ENCODE measurements around the gene CES3.
"Not testable (repeated sequence)": the region's sequence is repeated elsewhere in the genome, so short reads cannot be mapped to it uniquely, and the experiment has no call there.

Gene CES3

DNA sequence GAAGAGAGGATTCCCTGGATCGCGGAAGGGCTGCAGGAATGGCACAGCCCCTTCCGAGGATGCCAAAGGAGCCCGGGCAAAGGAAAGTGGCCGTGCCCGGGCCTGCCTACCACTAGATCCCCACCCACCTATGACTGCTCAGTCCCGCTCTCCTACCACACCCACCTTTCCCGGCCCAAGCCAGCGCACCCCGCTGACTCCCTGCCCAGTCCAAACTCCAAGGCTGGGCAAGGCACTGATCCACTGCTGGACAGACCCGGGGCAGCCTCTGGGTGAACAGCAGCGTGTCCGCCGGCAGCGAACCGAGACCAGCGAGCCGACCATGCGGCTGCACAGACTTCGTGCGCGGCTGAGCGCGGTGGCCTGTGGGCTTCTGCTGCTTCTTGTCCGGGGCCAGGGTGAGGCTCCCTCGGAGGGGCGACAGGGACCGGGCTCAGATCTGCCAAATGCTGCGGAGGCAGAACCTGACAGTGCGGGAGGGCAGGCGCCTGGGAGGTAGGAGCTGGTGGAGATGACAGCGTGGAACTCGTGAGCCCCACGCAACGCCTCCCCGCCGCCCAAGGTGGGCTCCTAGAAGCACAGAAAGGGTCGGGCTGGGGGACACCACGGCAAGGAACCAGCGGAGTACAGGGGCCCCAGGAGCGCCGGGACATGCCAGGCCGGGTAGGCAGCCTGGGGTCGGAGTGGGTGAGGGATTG lies 25.6 kb upstream of the CES3 start, which contains the start of gene CES2:
Gene CES2 (plus strand): TSS at position 203 of the 698 bp plus-strand sequence. CDS start 120 bp downstream, at position 323.
- Mint-ChIP-seq H3K9me3 (no peaks in the 10 kb centered on the region), H3K27ac (peak within 1 kb of the TSS; percentile 99), H3K4me1 (peaks cover 61% of the 10 kb centered on the region), H3K36me3 (peaks cover 80% of the 10 kb centered on the region), H3K4me3 (peak within 1 kb of the TSS; percentile 99)
- ATAC-seq (no peak), DNase-seq (ENCODE audit: low spot score in 2 of 2) (no peak)

DNA sequence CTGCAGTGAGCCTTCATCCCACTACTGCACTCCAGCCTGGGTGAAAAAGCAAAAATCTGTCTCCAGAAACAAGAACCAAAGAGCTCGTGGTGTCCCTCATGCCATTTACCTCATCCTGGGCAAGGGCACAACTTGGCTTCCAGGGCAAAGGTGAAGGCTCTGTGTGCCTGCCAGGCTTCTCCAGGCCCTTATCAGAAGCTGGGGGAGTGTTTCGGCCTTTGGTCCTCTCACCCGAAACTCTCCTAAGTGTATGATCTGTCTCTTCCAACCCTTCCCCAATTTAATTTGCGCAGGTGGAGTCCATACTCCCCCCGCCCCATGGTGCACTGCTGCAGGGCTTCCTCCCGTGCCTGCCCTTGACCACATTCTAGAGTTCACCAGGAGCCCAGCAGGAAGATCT lies 24.6 kb upstream of the CES3 start:
- no peak for ATAC-seq
- peaks cover 84% of the 10 kb centered on the region for H3K36me3 Mint-ChIP-seq

DNA sequence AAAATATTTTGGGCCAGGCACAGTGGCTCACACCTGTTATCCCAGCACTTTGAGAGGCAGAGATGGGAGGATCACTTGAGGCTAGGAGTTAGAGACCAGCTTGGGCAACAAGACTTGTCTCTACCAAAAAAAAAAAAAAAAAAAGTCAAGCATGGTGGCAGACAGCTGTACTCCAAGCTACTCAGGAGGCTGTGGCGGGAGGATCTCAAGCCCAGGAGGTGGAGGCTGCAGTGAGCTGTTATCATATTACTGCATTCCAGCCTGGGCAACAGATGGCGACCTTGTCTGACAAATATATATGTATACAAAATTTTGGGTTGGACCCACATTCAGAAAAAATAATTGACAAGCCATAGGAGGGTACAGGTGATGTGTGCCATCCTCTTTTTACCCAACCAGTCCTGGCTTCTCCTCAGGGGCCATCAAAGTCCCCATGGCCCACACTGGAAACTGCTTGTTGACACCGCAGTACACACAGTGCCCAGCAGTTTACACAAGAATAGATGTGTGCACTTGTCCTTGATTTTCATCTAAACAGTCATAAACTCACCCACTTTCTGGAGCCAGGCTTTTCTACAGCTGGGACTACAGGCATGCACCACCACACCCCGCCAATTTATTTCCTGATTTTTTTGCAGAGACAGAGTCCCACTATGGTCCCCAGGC lies 24.0 kb upstream of the CES3 start:
- no peak for ATAC-seq
- no peaks in the 10 kb centered on the region for H3K9me3 Mint-ChIP-seq
- peaks cover 56% of the 10 kb centered on the region for H3K4me1 Mint-ChIP-seq
- H3K4me3 Mint-ChIP-seq: peak overlapping the region; percentile 99
- no peak for DNase-seq (ENCODE audit: low spot score in 2 of 2)
- peak overlapping the region; percentile 99 for H3K27ac Mint-ChIP-seq
- H3K36me3 Mint-ChIP-seq: peaks cover 84% of the 10 kb centered on the region

More for the DNA sequence above, 24.6 kb upstream of the CES3 start:
- H3K4me1 Mint-ChIP-seq: peaks cover 61% of the 10 kb centered on the region
- peak overlapping the region; percentile 99 for H3K4me3 Mint-ChIP-seq
- no peak for DNase-seq (ENCODE audit: low spot score in 2 of 2)
- H3K27ac Mint-ChIP-seq: peak overlapping the region; percentile 99
- H3K9me3 Mint-ChIP-seq: no peaks in the 10 kb centered on the region

DNA sequence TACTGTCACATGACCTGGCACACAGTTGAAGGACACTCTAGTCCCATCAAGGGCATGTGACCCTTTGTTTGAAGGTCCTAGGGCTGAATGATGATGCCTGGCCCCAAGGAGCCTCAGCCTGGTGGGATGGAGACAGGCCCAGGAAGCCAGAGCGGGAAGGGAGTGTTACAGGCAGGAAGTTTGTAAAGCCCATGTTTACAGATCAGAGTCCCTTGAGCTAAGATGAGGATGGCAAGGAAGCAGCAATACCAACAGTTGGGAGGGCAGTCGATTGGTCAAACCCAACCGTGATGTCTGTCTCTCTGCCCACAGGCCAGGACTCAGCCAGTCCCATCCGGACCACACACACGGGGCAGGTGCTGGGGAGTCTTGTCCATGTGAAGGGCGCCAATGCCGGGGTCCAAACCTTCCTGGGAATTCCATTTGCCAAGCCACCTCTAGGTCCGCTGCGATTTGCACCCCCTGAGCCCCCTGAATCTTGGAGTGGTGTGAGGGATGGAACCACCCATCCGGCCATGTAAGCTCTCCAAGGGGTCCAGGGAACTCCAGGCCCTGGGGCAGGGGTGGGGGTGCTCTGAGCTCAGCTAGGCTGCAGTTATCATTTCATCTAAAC lies 23.2 kb upstream of the CES3 start:
- DNase-seq (ENCODE audit: low spot score in 2 of 2): no peak
- ATAC-seq: no peak
- Mint-ChIP-seq H3K27ac (peak overlapping the region; percentile 70), H3K36me3 (peaks cover 84% of the 10 kb centered on the region), H3K9me3 (no peaks in the 10 kb centered on the region), H3K4me1 (peaks cover 48% of the 10 kb centered on the region), H3K4me3 (no peak overlapping the region)

DNA sequence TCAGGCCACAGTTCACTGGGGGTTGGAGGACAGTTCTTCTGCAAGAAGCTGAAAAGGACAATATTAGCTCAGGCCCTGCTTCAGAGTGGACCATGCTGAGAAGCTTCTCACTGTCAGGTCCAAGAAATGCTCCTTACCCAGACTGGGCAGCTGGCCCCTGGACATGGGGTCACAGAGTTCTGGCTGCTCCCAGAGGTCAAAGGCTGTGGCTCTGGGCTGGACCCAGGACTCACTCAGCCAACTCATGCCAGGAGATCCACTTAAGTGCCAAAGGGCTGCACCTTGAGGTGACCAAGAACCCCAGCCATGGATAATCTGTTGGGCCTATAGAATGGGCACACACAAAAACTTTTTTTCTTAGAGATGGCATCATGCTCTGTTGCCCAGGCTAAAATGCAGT lies 21.7 kb upstream of the CES3 start:
- Mint-ChIP-seq H3K36me3 (peaks cover 77% of the 10 kb centered on the region), H3K4me1 (peaks cover 32% of the 10 kb centered on the region), H3K27ac (no peak overlapping the region), H3K9me3 (no peaks in the 10 kb centered on the region), H3K4me3 (no peak overlapping the region)
- no peak for ATAC-seq
- no peak for DNase-seq (ENCODE audit: low spot score in 2 of 2)

DNA sequence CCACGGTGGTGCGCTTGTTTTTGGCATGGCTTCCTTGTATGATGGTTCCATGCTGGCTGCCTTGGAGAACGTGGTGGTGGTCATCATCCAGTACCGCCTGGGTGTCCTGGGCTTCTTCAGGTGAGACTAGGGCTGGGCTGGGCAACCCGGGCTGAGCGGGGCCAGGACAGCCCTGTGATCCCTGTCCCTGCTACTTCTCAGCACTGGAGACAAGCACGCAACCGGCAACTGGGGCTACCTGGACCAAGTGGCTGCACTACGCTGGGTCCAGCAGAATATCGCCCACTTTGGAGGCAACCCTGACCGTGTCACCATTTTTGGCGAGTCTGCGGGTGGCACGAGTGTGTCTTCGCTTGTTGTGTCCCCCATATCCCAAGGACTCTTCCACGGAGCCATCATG lies 20.8 kb upstream of the CES3 start:
- peaks cover 69% of the 10 kb centered on the region for H3K36me3 Mint-ChIP-seq
- no peak for ATAC-seq

DNA sequence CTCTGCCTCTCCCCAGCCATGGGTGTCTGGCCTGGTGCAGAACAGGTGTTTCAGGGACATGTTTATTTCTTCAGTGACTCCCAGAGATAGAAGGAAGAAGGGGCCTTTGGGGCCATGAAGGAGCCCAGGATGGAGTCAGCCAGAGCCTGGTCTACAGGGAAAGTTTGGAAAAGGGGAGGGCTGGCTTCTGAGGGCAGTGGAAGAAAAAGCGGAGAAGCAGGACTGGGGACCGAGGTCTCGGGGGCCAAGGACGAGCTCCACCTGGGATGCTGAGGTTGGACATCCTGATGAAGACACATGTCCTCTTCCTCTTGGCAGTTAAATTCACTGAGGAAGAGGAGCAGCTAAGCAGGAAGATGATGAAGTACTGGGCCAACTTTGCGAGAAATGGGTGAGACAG lies 18.1 kb upstream of the CES3 start:
- Mint-ChIP-seq H3K27ac (peak overlapping the region; percentile 79), H3K9me3 (no peaks in the 10 kb centered on the region), H3K4me3 (no peak overlapping the region), H3K4me1 (peaks cover 14% of the 10 kb centered on the region), H3K36me3 (peaks cover 52% of the 10 kb centered on the region)
- no peak for ATAC-seq
- DNase-seq (ENCODE audit: low spot score in 2 of 2): no peak

More for the DNA sequence above, 20.8 kb upstream of the CES3 start:
- Mint-ChIP-seq H3K27ac (no peak overlapping the region), H3K9me3 (no peaks in the 10 kb centered on the region), H3K4me1 (peaks cover 27% of the 10 kb centered on the region), H3K4me3 (no peak overlapping the region)
- no peak for DNase-seq (ENCODE audit: low spot score in 2 of 2)

DNA sequence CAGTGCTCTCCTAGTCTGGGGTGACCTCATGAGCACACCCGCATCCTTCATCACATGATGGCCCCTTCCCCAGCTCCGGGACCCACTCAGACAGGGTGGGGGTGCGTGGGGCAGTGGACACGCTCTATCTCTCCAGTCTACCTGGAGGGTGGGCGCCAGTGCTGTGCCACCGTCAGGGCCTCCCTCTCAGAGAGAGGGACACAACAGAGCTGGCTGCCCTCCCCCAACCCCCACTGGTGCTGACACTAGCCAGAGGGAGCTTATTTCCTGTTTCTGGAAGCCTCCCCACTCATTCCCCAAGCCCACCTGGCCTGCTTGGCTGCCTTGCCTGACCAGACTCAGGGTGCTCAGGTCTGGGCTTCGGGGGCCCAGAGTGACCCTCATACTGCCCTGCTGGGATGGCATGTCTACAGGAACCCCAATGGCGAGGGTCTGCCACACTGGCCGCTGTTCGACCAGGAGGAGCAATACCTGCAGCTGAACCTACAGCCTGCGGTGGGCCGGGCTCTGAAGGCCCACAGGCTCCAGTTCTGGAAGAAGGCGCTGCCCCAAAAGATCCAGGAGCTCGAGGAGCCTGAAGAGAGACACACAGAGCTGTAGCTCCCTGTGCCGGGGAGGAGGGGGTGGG lies 17.5 kb upstream of the CES3 start:
- DNase-seq (ENCODE audit: low spot score in 2 of 2) (no peak), ATAC-seq (no peak)
- Mint-ChIP-seq H3K27ac (peak overlapping the region; percentile 79), H3K4me1 (peaks cover 19% of the 10 kb centered on the region), H3K4me3 (no peak overlapping the region), H3K36me3 (peaks cover 48% of the 10 kb centered on the region), H3K9me3 (no peaks in the 10 kb centered on the region)

DNA sequence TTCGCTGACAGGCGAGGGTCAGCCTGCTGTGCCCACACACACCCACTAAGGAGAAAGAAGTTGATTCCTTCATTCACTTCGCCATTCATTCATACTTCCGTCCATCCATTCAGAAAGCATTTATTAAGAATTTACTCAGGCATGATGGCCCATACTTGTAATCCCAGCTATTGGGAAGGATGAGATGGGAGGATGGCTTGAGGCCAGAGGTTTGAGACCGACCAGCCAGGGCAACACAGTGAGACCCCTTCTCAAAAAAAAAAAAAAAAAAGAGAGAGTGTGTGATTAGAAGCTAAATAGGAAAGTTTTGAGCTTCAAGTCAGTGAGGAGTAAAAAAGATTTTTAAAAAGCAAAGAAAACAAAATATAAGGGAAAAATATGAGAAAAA lies 17.0 kb upstream of the CES3 start:
- no peak overlapping the region for H3K4me3 Mint-ChIP-seq
- no peak for DNase-seq (ENCODE audit: low spot score in 2 of 2)
- peaks cover 23% of the 10 kb centered on the region for H3K4me1 Mint-ChIP-seq
- H3K27ac Mint-ChIP-seq: no peak overlapping the region
- H3K36me3 Mint-ChIP-seq: peaks cover 46% of the 10 kb centered on the region
- ATAC-seq: no peak
- no peaks in the 10 kb centered on the region for H3K9me3 Mint-ChIP-seq

DNA sequence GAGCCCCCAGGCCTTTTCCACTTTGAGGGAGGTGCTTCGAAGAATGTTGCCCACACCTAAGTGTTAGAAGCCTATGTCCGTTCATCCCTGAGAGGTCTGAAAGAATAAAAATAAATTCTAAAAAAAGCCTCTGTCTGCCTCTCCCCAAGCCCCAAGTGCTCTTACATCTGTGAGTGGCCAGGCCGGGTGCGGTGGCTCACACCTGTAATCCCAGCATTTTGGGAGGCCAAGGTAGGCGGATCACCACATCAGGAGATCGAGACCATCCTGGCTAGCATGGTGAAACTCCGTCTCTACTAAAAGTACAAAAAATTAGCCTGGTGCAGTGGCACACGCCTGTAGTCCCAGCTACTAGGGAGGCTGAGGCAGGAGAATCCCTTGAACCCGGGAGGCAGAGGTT lies 16.1 kb upstream of the CES3 start:
- not testable (repeated sequence) for ATAC-seq; DNase-seq (ENCODE audit: low spot score in 2 of 2); H3K9me3 Mint-ChIP-seq; H3K4me3 Mint-ChIP-seq; H3K27ac Mint-ChIP-seq
- peaks cover 23% of the 10 kb centered on the region for H3K4me1 Mint-ChIP-seq
- peaks cover 38% of the 10 kb centered on the region for H3K36me3 Mint-ChIP-seq

DNA sequence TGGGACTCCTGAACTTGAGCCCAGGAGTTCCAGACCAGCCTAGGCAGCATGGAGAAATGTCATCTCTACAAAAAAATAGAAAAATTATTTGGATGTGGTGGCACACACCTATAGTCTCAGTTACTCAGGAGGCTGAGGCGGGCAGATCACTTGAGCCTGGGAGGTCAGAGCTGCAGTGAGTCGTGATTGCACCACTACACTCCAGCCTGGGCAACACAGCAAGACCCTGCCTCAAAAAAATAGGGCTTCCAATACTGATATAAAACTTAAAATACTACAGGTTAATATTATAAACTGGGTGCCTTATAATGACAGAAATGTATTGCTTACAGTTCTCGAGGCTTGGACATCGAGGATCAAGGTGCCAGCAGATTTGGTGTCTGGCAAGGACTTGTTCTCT lies 15.1 kb upstream of the CES3 start:
- H3K9me3 Mint-ChIP-seq: no peaks in the 10 kb centered on the region
- ATAC-seq (no peak), DNase-seq (ENCODE audit: low spot score in 2 of 2) (no peak)
- H3K36me3 Mint-ChIP-seq: peaks cover 28% of the 10 kb centered on the region
- peaks cover 23% of the 10 kb centered on the region for H3K4me1 Mint-ChIP-seq
- no peak overlapping the region for H3K27ac Mint-ChIP-seq
- no peak overlapping the region for H3K4me3 Mint-ChIP-seq

DNA sequence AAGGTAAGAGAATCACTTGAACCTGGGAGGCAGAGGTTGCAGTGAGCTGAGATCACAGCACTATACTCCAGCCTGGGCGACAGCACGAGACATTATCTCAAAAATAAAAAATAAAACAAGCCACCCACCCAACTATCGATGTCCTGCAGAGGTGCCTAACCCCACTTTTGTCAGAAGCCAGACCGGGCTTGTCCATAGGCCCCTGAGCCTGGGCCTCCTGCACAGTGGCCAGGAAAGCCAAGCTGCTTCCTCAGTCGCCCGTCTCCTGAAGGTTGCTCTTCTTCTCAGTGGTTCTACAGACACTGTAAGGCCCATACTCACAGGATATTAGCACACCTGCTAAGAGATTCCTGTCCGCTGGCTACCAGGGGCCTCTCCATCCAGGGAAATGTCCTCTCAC lies 14.5 kb upstream of the CES3 start:
- Mint-ChIP-seq H3K4me1 (peaks cover 23% of the 10 kb centered on the region), H3K9me3 (no peaks in the 10 kb centered on the region), H3K27ac (no peak overlapping the region), H3K4me3 (no peak overlapping the region), H3K36me3 (peaks cover 22% of the 10 kb centered on the region)
- ATAC-seq (no peak), DNase-seq (ENCODE audit: low spot score in 2 of 2) (no peak)

DNA sequence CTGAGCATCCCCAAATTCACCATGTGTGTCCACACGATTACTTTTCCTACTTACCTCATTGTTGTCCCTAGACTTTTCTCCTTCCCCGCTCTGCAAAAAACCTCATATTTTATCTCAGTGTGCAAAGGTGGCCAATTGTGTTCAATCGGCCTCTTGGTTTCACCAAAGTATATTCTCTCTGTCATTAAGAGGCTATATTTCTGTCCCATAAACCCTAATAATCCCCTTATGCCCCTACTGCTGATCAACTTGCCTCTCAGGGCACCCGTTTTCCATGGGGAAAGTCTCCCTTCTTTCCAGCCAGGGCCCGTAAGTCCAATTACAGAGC lies 14.1 kb upstream of the CES3 start:
- Mint-ChIP-seq H3K4me1 (peaks cover 23% of the 10 kb centered on the region), H3K27ac (no peak overlapping the region), H3K9me3 (no peaks in the 10 kb centered on the region), H3K36me3 (peaks cover 18% of the 10 kb centered on the region), H3K4me3 (peak overlapping the region; percentile 83)
- ATAC-seq: no peak
- DNase-seq (ENCODE audit: low spot score in 2 of 2): no peak

DNA sequence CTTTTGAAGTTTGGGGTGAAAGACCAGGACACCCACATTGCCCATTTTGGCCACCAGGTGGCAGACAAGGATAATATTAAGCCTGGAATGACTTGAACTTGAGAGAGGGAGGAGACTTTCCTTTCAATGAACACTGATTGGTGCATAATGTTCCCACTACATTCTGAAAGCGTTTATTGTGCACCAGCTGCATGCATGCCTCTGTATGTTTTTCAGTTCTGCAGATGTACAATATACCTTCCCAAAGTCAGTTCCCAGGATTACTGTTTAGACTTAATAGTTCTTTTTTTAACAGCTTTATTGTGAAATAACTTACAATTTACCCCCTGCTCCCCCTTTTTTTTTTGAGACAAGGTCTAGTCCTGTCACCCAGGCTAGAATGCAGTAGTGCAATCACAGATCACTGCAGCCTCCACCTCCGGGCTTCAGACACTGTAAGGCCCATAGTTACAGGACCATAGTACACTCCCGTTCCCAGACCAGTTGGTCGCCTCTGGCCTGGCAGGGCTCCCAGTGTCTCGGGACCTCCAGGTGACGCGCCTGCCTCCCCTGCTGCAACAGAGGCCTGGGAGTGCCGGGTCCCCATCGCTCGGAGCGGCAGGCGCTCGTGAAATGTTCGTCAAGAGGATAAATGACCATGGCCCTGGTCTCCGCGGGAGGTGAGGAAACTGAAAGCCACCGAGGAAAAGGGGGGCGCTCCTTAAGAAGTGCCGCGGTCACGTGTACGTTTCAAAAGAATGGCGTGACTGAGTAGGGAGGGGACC lies 13.6 kb upstream of the CES3 start:
- Mint-ChIP-seq H3K9me3 (no peaks in the 10 kb centered on the region), H3K27ac (no peak overlapping the region), H3K4me1 (peaks cover 23% of the 10 kb centered on the region), H3K4me3 (peak overlapping the region; percentile 83), H3K36me3 (peaks cover 12% of the 10 kb centered on the region)
- DNase-seq (ENCODE audit: low spot score in 2 of 2) (peak; percentile 86 to 94), ATAC-seq (peak; percentile 87)
